HepG2 (cell line): ENCODE data around the gene LHX3. TPM values are rescaled to one million over a fixed set of nuclear protein-coding genes. Genes with fewer than 3 reads are reported as not detected.

Source experiments
- ATAC-seq: fragments of 200-7000 bp; cut with Tn5 transposase; 3 replicates; pipeline ENCODE4 v1.9.1; 2020; ENCODE audit warnings: mild to moderate bottlenecking, moderate library complexity
- BruUV-seq: library from RNA; stranded (reverse); fragments of 400-500 nt; replicated peaks from 2 replicates; lab custom pipeline; 2021; lab: Mats Ljungman, UMichigan
- CTCF ChIA-PET: fragments of 300-600 bp; formaldehyde crosslinking; extraction: SDS; loops from one replicate; lab custom pipeline; 2021; ENCODE audit warnings: low total read pairs, inconsistent platforms, low intra/inter-chr PET ratio; lab: Yijun Ruan, JAX
- POLR2A ChIA-PET: fragments of 350-600 bp; sonication (Branson Sonifier 250); formaldehyde crosslinking; loops from one replicate; lab custom pipeline; 2020; ENCODE audit warnings: antibody characterized with exemption, inconsistent platforms; lab: Yijun Ruan, JAX
- DNase-seq: peaks from one replicate; pipeline ENCODE4 v3.0.0-alpha.2; 2015; ENCODE audit warnings: low spot score
- FAIRE-seq: peaks from 3 replicates; lab custom pipeline; 2011; peaks lifted over from hg19 to GRCh38; lab: Jason Lieb, UNC
- H2AFZ ChIP-seq: one replicate; pipeline ENCODE4 v1.6.1; 2011; ENCODE audit warnings: low read length, inconsistent platforms
- H3K27ac ChIP-seq: fragments of 300-600 bp; 3 replicates; pipeline ENCODE4 v1.8.0; 2011; ENCODE audit warnings: mixed run types, mild to moderate bottlenecking, mixed read lengths, low read length, inconsistent platforms; ENCODE audit not compliant: insufficient read depth; ENCODE audit errors: extremely low read length
- H3K27me3 ChIP-seq, 2 experiments: fragments of 200-600 bp in 1 of 2; 2 replicates in 1 of 2; 3 replicates in 1 of 2; pipeline versions ENCODE4 v1.6.0 to v1.8.0; 2011; ENCODE audit warnings: low read length in 2 of 2, mild to moderate bottlenecking in 2 of 2, moderate library complexity in 2 of 2, inconsistent platforms in 1 of 2; ENCODE audit not compliant: insufficient read depth in 2 of 2, control insufficient read depth in 1 of 2
- H3K36me3 ChIP-seq, 2 experiments: fragments of 200-600 bp in 1 of 2; replicated peaks in 1 of 2; 2 replicates in 1 of 2; 3 replicates in 1 of 2; pipeline versions ENCODE4 v1.5.1 to v1.8.0; 2011; ENCODE audit warnings: low read length in 2 of 2, inconsistent platforms in 1 of 2; ENCODE audit not compliant: insufficient read depth in 2 of 2, control insufficient read depth in 1 of 2
- H3K4me1 ChIP-seq: 2 replicates; pipeline ENCODE4 v1.5.1; 2012; ENCODE audit warnings: low read length, inconsistent platforms; ENCODE audit not compliant: insufficient read depth
- H3K4me2 ChIP-seq: 2 replicates; pipeline ENCODE4 v1.6.0; 2011; ENCODE audit warnings: low read depth, low read length, inconsistent platforms
- H3K4me3 ChIP-seq, 3 experiments: fragments of 200-600 bp in 1 of 3; sonication (generic), shearing (Covaris generic) in 1 of 3; replicated peaks in 1 of 3; 2 replicates each; pipeline ENCODE4 v1.5.1; 2011 to 2016; ENCODE audit warnings: low read length in 3 of 3, inconsistent platforms in 2 of 3, low read depth in 2 of 3, mild to moderate bottlenecking in 2 of 3, control low read depth in 1 of 3, mixed read lengths in 1 of 3; ENCODE audit not compliant: insufficient read depth in 1 of 3
- H3K79me2 ChIP-seq: one replicate; pipeline ENCODE4 v1.6.1; 2011; ENCODE audit warnings: low read length, inconsistent platforms; ENCODE audit not compliant: insufficient read depth
- H3K9ac ChIP-seq: 2 replicates; pipeline ENCODE4 v1.6.0; 2011; ENCODE audit warnings: mild to moderate bottlenecking, low read depth, low read length, inconsistent platforms; ENCODE audit not compliant: insufficient read depth
- H3K9me3 ChIP-seq: 2 replicates; pipeline ENCODE4 v1.5.1; 2012; ENCODE audit warnings: mild to moderate bottlenecking, low read length
- H4K20me1 ChIP-seq: 2 replicates; pipeline ENCODE4 v1.6.0; 2011; ENCODE audit warnings: inconsistent platforms, mild to moderate bottlenecking, low read length, moderate library complexity; ENCODE audit not compliant: insufficient read depth
- HNRNPK ChIP-seq: fragments of 200-400 bp; formaldehyde crosslinking; IDR thresholded peaks from 2 replicates; pipeline ENCODE4 v1.6.1; 2018; ENCODE audit warnings: low read length, low read depth, moderate library complexity, mild to moderate bottlenecking; ENCODE audit not compliant: poor library complexity, severe bottlenecking
- MBNL3 ChIP-seq: fragments of 250-450 bp; sonication (Bioruptor Pico); conservative IDR thresholded peaks from 2 replicates; pipeline ENCODE4 v1.8.0; 2022; ENCODE audit warnings: mild to moderate bottlenecking, inconsistent platforms
- MED13 ChIP-seq: sonication (generic); formaldehyde crosslinking; IDR thresholded peaks from 2 replicates; pipeline ENCODE4 v1.5.0; 2020; ENCODE audit warnings: missing genetic modification reagents
- REXO4 ChIP-seq: sonication (generic); formaldehyde crosslinking; IDR thresholded peaks from 2 replicates; pipeline ENCODE4 v1.8.0; 2022; ENCODE audit warnings: missing genetic modification reagents, mild to moderate bottlenecking, borderline replicate concordance
- RFXANK ChIP-seq: IDR thresholded peaks from 2 replicates; pipeline ENCODE4 v1.6.1; 2016
- TBP ChIP-seq: sonication (generic); formaldehyde crosslinking; IDR thresholded peaks from 2 replicates; pipeline ENCODE4 v1.5.0; 2020; ENCODE audit warnings: missing genetic modification reagents
- ZNF83 ChIP-seq: sonication (generic); formaldehyde crosslinking; IDR thresholded peaks from 2 replicates; pipeline ENCODE4 v1.4.0; 2020; ENCODE audit warnings: missing genetic modification reagents, mild to moderate bottlenecking, borderline replicate concordance
- WGBS: methylation state at CpG from one replicate; pipeline ENCODE4 v1.1.6; 2017; ENCODE audit warnings: low lambda C conversion rate; 5-methylcytosine and 5-hydroxymethylcytosine counted together
- in situ Hi-C: cut with HindIII; loops from 2 replicates; pipeline ENCODE4 v1.10.0; 2017; ENCODE audit warnings: low pct_unique_long_range_greater_than_20kb; ENCODE audit not compliant: extremely low pct_ligation_motif_present
- intact Hi-C: fragments of 100-400 bp; cut with micrococcal nuclease; formaldehyde crosslinking; loops from one replicate; pipeline ENCODE4 v1.10.0; 2022; ENCODE audit not compliant: unreplicated experiment
- polyA plus RNA-seq, 8 experiments: library from polyadenylated mRNA; depleted of rRNA in 3 of 8; stranded (reverse) in 7 of 8; unstranded in 1 of 8; fragments of >200 nt; fragmentation: Illumina TruSeq in 4 of 8; extraction: Trizol in 4 of 8; gene quantifications; 2 replicates each; pipeline versions ENCODE4 v1.2.1 to v1.2.3, GENCODE V29; 2011 to 2016; ENCODE audit warnings: low read depth in 4 of 8, missing spikeins in 1 of 8, mixed read lengths in 1 of 8; ENCODE audit not compliant: insufficient read depth in 1 of 8
- total RNA-seq, 5 experiments: library from RNA; depleted of rRNA; stranded (reverse); fragments of >200 nt; fragmentation: Illumina TruSeq; extraction: Trizol; gene quantifications; 2 replicates each; pipeline ENCODE4 v1.2.3, GENCODE V29; 2016; ENCODE audit warnings: low read depth in 1 of 5
- TF ChIP-seq, protein P1 (sequence below): fragments of 450-650 bp; IDR thresholded peaks from 2 replicates; pipeline ENCODE4 v1.6.1; 2017; ENCODE audit warnings: mild to moderate bottlenecking

LHX3 gene
- total and polyA plus RNA-seq, 2 of the 13 experiments (the other 11 are each of a cell fraction or from before 2014, with no cell fraction given): not detected

DNA sequence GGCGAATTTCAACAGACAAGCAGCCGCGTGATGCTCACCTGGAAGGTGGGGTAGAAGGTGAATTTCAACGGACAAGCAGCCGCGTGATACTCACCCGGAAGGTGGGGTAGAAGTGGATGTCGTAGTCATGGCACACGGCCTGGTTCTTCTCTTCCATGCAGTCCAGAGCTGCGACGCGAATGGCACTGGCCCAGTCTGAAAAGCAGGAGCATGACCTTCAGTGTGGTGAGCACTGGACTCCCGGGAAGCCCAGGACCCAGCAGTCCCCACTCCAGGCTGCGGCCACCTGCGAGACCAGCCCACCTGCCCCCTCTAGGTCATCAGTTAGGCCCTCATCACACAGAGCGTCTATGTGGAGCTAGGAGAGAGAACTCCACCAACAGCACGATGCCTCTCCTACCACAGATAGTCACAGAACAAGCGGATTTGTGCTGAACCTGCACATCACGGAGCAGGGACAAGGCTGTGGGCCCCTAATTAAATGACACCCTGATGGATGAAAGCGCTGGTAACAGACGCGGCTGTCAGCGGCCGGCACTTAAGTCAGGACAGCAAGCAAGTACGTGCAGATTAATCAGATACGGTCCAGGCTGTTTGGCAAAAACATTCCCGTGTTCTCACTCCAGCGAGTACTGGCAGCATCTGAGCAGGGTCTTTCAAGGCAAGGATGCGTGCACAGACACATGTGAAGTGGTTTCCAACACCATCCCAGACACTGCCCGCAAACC is 21.9 kb upstream of the LHX3 start:
- Histone ChIP-seq H3K79me2 (peaks cover 37% of the 10 kb centered on the region), H3K27ac (no peak overlapping the region), H3K9ac (no peak overlapping the region), H3K9me3 (no peaks in the 10 kb centered on the region), H3K4me2 (no peak overlapping the region), H3K4me1 (no peaks in the 10 kb centered on the region), H3K36me3 (peaks cover 30 to 62% of the 10 kb centered on the region in 2 experiments), H4K20me1 (peaks cover 57% of the 10 kb centered on the region), H3K27me3 (no peaks in the 10 kb centered on the region), H2AFZ (no peak overlapping the region), H3K4me3 (no peak overlapping the region)
- no peak for DNase-seq
- no peak for FAIRE-seq
- intact Hi-C loops (no loop called here), in situ Hi-C loops (no loop called here)
- POLR2A ChIA-PET: no interaction called here
- no peak; the same call in 2 of the 3 replicates for ATAC-seq
- WGBS: 98% methylated on average over 23 of the region's 30 CpGs
- TF ChIP-seq MED13 (no peak), RFXANK (CRISPR knock-in tag) (no peak), MBNL3 (CRISPR knock-in tag) (no peak), TBP (no peak), ZNF83 (CRISPR knock-in tag) (no peak), HNRNPK (no peak), REXO4 (CRISPR knock-in tag) (no peak)
- TF ChIP-seq, protein P1, sequence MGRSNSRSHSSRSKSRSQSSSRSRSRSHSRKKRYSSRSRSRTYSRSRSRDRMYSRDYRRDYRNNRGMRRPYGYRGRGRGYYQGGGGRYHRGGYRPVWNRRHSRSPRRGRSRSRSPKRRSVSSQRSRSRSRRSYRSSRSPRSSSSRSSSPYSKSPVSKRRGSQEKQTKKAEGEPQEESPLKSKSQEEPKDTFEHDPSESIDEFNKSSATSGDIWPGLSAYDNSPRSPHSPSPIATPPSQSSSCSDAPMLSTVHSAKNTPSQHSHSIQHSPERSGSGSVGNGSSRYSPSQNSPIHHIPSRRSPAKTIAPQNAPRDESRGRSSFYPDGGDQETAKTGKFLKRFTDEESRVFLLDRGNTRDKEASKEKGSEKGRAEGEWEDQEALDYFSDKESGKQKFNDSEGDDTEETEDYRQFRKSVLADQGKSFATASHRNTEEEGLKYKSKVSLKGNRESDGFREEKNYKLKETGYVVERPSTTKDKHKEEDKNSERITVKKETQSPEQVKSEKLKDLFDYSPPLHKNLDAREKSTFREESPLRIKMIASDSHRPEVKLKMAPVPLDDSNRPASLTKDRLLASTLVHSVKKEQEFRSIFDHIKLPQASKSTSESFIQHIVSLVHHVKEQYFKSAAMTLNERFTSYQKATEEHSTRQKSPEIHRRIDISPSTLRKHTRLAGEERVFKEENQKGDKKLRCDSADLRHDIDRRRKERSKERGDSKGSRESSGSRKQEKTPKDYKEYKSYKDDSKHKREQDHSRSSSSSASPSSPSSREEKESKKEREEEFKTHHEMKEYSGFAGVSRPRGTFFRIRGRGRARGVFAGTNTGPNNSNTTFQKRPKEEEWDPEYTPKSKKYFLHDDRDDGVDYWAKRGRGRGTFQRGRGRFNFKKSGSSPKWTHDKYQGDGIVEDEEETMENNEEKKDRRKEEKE: no peak
- CTCF ChIA-PET: interaction anchor here (1.0 to 1.9 kb wide), 4 partner anchors 57 to 94 kb away, joined by 3 to 7 read pairs (median 6); no protein-coding TSS in a partner anchor
- BruUV-seq: no TSS peak
